ENCODE data around the gene HAAO.

HAAO gene

DNA sequence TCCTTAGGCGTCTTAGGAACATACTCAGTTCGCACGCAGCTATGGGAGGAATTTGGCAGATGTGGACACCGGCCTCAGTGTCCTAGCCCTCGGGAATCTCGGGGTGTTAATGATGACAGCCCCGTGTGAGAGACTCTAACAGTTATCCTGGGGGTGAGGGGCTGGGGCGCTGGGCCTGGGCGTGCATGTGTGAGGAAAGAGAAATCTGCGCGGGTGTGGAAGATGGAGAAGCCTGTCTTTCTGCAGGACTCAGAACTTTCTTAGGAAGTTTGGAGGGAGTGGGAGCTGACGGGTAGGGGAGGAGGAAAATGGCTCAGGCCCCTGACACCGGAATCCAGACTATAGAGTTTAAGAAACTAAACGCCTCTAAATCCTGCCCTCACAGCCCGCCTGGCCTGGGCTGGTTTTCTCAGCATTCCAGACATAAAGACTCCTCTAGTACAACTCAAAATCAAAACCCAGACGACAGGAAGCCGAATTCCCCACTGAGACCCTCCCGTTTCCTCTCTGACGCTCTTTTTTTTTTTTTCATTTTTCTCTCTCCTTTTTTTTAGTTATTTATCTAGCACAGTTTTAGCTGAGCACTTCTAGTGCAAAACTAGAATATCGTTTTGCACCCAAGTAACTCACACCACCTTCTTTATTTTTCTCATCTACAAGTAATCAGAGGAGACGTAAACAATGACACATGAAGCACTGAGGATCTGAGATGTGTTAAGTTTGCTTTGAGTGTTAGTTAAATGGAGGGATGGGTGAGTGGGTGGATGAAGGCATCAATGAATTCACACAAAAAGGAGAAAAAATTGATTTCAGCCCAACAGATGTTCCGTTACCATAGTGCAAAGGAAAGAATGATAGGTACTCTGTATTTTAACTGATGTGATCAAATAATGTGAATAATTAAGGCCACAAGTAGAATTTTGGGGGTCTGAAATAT is 1.2 kb upstream of the HAAO start:
- DNase-seq (ENCODE audit: low read depth in 2 of 2), result no peak

DNA sequence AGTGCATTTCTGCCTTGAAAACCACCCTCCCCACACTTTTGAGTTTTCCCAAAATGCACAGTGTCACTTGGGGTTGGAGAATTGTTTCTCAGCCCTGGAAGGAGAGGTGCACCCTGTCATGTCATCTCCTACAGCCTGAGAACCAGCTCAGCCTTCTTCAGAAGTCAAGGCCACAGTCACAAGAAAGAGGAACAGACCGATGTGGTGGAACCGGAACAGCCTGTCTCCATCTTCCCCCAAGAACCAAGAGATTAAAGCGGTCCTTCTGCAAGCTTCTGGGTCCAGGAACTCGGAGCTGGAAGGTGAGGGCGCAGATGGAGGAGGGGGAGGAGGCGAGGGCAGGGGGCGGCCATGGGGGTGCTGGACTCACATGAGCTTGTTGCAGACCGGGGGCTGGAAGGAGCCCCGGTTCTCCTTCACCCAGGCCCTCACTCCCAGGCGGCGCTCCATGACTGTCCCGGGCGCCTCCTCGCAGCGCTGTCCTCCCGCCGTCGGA is 248 bp downstream of the HAAO start:
- no peak for DNase-seq (ENCODE audit: low read depth in 2 of 2)

DNA sequence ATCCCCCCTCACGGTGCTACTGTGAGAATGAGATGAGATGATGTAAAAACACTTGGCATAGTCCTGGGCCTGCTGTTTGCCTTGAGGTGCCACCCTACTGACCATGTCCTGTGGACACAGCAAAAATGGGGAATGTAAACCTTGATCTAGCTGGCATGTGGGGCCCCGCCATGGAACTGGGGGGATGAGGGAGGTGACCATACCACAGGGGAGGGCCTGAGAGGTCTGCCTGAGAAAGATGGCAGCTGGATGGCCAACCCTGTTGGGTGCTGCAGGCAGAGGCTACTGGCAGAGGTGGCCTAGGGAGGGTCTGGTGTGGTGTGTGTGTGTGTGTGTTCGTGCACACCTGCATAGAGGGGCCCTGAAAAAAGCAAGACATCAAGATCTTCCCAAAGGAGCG is 777 bp downstream of the HAAO start:
- DNase-seq (ENCODE audit: low read depth in 2 of 2), result no peak

DNA sequence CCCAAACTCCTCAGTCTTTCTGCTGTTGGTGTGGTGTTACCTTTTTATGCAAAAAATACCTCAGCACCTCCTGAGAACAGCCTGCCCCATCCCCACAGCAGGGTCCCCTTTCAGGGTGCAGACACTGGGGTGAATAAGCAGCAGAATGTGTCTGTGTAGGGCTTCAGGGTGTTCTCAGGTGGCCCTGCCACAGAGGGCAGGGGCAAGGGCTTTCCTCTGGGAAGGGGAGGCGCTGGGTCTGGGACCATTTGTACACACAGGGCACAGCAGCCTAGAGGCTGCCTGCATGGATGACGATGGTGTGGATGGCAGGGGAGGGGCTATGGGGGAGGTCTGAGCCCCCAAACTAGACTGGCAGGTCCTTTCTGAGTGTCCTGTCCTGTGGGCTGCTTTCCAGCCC is 2.6 kb downstream of the HAAO start:
- no peak for DNase-seq (ENCODE audit: low read depth in 2 of 2)

DNA sequence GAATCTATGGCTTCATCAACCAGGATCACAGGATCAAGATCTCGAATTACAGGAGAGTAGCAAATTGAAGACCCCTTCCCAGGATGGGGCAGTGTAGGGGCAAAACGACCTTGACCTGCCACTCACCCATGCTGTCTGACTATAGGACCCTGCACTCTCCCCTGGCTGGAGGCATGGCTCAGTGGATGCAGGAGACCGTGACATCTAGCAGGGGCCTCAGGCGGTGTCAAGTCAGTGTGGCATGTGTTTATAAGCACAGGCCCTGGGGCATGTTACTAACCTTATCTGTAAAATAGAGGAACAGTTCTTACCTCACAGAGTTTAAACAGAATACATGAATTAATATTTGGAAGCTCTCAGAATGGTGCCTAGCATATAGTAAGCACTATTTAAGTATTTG is 3.5 kb downstream of the HAAO start:
- DNase-seq (ENCODE audit: low read depth in 2 of 2), result no peak

DNA sequence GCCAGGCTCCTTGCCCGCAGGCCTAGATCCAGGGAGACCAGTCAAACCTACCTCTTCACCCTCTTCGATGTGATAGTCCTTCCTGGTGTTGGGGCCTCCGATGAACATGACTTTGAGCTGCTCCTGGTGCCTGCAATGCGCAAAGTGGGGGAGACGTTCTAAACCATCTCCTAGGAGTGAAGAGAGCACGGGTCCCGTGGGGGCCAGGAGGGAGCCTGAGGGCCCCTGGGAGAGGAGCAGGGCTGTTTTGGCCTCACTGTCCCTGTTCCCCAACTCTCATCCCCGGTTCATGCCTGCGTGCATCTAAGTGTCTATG is 3.9 kb downstream of the HAAO start:
- DNase-seq (ENCODE audit: low read depth in 2 of 2), result no peak

DNA sequence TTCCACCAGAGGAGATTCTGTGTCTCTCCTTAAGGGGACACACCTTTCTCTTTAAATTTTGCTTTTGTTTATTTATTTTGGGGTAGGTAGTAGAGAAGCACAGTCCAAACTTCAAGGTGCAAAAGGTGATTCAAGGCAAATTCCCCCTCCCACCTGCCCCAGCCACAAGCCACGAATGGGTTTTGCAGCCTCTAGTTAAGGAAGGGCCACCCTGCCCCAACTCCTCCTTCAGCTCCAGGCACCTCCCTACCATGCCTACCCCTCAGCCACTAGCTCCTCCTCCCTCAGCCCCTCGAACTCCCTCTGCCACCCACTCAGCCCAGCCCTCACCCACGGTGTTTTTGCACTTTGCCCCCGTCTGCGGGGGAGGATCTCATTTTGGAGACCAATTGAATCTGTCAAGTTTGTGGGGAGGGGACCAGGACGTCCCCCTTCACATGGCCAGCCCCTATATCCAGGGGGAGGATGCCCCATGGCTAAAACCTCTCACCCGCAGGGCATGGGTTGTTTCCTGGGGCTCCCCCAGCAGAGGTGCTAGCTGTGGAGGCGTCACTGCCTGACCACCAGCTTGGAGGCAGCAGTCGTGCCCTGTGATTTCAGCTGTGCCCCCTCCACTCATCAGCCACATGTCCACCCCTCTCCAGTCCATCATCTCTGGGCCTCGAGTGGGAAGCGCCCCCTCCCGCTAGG is 4.5 kb downstream of the HAAO start:
- DNase-seq (ENCODE audit: low read depth in 2 of 2), result no peak

DNA sequence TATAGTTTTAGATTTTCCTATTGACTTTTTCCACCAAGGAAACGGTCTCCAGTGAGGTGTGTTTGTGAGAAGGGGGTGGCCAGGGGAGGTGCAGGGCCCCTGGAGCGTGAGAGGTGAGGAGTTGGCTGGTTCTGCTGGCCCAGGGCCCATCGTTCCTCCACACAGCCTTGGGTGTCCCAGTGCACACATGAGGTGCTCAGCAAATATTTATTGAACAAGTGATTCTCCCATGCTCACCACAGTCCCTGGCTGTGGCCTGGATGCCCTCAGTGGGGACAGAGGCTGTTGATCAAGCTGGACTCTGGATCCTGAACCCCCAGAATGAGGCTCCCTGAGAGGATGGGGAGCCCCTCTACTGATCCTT is 5.0 kb downstream of the HAAO start:
- no peak for DNase-seq (ENCODE audit: low read depth in 2 of 2)

DNA sequence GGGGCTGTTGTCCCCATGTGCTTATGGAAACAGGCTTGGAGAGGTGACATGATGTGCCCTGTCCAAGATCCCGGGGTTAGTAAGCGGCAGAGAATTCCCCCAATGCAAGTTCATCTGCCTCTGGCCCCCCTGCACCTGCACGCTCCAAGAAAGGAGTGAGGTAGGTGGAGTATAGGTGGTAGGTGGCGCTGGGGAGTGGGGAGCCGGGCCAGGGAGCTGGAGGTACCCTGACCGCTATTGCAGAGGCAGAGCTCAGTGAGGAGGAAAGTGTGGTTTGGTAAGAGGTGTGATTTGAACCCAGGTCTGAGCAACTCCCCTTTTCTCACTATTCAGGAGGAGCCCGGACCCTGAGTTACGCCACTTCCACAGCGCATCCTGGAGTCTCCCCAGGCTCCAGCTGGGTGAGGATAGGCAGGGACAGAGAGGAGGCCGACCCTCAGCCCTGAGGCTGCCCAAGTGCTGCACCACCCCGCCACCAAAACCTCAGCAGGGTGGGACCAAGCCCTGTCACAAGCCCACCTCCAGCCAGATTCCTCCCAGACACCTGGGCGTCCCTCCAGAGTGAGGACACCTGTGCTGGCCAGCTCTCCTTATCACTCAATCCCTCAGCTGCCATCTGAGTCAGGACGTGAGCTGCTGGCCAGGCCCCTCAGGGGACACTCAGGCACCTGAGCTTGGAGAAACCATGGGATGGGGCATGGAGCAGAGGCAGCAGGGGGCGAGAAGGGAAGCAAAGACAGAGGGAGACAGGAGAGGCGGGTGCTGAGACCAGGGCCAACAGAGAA is 5.6 kb downstream of the HAAO start:
- no peak for DNase-seq (ENCODE audit: low read depth in 2 of 2)

DNA sequence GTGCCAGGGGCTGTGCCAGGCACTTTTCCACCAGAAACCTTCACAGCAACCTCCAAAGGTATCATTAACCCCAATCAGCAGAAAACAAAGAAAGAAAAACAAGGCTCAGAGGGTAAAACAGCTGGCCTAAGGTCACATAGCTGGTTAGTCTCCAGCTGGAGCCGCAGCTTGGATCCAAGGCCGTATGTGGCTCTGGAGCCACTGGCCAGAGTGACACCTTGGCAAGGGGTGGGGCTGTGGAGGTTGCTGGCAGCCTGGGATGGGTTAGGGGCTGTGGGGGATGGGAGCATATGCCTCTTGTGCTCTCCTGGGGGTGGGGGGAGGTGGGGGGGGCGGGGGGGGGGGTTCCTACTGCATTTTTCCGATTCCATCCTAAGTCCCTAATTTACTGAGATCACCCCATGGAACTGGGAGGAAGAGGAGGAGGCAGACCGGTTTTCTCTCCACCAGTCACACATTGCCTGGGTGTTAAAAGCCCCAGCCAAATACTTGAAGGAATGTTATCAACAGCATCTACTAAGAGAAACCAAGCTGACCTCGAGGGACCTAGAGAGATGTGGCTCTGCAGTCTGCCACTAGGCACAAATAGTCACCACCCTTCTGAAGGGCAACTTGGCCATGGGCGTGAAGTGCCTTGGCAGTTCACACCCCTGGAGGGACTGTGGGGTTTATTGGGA is 8.0 kb downstream of the HAAO start:
- no peak for DNase-seq (ENCODE audit: low read depth in 2 of 2)

DNA sequence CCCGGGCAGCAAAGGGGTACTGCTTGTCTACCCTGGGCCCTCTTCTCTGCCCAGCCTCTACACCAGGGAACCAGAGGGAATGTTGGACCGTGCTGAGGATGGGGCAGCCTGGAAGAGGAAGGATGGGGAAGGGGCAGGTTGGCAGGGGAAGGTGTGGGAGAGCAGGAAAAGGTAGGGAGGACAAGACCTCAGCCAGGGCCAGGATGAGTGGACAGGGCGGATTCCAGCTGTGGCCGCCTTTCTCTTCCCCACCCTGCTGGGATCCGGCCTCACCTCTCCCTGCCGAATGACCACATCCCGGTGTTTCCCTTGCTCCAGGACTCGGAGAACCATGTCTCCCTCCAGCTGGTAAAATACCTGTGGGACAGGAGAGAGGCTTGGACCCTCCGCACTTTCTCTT is 8.9 kb downstream of the HAAO start:
- DNase-seq (ENCODE audit: low read depth in 2 of 2), result no peak

DNA sequence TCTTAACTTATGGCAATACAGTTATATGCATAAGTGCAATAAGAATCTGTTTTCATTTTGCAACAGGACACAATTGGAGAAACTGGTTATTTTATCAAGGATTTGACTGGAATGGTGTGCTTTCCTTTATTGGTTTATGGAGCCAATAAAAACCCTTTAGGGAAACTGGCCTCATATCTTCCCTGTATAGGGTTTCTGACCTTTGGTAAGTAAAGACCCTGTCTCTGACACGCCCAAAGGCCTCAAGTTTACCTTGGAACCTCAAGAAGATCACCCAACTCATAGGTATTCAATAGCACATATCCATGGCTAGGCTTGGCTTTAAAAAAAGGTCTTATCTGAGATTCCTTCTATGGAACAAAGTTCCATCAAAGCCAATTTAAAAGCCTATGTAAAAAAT is 11.2 kb downstream of the HAAO start:
- DNase-seq (ENCODE audit: low read depth in 2 of 2), result no peak

DNA sequence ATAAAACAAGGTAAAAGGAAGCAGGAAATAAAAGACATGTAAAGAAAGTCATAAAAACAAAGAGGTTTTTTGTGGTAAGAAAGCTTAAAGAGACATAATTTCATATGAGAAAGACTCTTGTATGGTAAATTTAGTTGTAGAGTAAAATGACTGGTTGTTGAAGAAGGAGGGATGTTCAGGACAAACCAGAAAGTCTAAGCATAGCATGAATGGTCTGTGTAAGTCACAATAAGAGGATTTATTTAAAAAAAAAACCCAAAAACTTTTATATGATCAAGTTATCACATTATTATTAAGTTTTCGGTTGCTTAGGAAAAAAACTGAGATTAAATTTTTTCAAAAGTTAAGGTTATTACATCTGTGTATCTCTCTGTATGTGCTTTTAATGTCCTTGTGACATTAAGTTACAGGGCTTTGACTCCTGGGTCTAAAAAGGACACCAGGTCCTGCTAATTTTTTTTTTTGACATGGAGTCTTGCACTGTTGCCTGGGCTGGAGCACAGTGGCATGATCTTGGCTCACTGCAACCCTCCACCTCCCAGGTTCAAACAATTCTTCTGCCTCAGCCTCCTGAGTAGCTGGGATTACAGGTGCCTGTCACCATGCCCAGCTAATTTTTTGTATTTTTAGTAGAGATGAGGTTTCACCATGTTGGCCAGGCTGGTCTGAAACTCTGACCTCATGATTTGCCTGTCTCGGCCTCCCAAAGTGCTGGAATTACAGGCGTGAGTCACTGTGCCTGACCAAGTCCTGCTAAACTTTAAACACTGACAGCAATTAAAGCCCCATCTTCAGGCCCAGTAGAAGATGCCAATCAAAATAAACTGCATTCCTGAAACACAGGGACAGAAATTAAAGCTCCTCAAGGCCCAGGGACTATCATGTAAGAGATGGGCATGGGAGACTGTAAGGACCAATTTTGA is 14.2 kb downstream of the HAAO start:
- no peak for DNase-seq (ENCODE audit: low read depth in 2 of 2)

DNA sequence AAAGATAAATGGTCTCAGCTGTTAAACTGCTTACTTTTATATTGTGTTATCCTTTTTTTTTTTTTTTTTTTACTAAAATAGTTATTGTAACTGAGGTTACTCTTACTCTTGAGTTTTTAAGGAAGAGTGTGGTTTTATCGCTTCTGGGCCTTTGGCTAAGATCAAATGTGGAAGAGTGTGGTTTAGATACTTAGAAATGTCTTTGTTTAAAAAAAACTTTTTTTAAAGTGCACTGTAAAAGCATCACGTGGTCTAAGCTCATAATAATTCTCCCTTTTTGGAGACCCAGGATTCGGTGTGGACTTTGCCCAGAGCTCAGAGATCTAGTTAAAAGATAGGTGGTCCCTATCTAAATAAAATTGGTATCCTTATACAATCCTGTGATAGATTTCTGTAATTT is 16.6 kb downstream of the HAAO start:
- DNase-seq (ENCODE audit: low read depth in 2 of 2), result no peak

DNA sequence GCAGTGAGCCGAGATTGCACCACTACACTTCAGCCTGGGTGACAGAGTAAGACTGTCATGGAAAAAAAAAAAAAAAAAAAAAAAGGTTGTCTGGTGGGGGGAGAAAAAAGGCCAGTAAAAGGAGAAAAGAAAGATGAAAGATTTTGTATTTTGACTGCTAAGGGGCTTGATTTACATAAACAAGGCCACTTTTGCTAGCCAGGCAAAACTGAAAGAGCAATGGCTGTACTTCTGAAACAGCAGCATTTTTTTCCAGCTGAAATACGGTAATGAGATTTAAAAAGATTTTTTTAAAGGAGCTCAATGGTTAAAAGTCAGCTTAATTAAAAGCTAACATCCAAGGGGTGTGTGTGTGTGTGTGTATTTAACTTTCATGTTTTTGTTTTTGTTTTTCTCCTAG is 17.2 kb downstream of the HAAO start:
- no peak for DNase-seq (ENCODE audit: low read depth in 2 of 2)

DNA sequence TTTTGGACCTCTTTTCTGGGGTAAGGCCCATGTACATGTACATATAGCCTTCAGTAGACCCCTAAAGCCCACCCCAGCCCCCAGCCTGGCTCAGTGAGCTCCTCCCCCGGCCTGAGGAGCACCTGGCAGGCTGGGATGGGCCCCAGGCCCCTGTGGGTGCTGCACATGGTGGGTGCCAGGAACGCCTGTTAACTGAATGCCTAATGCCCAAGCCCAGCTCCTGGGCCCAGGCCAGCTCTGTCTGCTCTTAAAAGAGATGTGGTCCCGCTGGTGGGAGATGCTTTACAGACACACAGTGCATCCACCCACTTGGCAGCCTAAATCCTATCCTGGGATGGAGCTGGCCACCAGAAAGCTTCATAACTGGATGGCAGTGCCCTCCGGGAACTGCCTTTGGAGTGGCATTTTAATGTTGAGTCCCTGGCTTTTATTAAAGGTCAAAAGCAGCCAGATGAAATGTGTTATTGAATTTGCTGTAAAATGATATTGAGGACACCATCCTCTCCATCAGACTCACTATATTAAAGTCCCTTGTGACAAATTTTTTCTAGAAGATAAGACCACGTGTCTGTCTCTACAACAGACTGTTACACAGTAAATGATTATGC is 20.7 kb downstream of the HAAO start:
- no peak for DNase-seq (ENCODE audit: low read depth in 2 of 2)

DNA sequence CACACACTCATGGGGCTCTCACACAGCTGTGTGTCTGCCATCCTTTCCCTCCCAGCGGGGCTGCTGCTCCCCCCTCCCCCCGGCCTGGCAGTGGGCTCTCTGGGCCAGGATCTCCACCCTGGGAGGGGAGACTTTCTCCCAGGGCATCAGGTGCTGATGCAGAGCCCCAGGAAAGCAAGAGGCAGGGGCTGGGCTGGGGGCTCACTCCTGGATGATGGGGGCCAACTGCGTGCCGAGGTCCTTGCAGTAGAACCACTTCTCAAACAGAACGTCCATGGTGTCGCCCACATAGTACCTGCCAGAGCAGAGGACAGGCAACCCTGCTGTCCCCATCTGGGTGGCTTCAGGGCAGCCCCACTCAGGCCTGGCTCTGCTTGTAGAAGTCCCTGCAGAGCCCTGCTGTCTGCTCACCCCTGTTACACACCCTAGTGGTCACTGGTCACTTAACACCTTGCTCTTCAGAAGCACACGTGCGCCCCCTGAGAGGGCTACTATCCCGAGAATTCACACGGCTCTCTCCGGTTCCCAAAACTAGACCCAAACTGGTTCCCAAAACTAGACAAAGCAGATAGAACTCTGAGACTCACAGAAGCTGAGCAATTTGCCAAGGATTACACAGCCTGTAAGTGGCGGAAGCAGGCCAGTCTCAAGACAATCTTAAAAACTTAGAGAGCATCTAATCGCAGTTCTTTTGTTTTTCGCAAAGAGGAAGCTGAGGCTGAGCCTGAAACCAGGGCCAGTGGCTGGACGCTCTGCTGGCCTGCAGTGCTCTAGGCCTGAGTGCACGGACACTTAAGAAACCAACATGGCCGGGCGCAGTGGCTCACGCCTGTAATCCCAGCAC is 21.9 kb downstream of the HAAO start:
- no peak for DNase-seq (ENCODE audit: low read depth in 2 of 2)

DNA sequence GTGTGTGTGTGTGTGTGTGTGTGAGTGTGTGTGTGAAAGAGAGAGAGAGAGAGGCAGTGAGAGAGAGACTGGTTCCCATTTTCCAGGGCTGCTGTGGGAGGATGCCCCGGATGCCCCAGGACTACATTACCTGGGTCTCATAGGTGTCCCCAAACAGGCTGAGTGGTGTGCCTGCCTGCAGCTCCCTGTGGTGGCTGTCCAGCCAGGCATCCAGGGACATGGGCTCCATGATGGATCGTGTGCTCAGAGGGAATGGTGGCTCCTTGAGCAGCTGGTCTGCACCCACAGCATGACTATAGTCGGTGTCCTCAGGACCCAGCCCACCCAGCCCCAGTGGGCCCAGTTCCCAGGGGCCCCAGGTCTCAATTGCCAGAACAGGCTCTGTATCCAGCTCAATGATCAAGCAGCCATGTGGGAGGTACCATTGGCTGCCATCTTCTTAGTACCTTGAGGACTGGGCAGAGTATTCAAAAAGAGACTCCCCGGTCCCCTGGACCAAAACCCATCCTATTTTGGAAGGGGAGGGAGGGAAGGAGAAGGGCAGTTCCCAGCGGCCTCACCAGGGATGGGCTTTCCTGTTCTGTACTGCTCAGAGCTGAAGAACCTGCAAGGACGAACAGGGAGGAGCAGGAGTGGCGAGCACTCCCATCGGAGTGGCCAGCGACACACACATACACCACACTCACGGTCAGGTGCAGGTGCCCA is 22.6 kb downstream of the HAAO start:
- no peak for DNase-seq (ENCODE audit: low read depth in 2 of 2)

DNA sequence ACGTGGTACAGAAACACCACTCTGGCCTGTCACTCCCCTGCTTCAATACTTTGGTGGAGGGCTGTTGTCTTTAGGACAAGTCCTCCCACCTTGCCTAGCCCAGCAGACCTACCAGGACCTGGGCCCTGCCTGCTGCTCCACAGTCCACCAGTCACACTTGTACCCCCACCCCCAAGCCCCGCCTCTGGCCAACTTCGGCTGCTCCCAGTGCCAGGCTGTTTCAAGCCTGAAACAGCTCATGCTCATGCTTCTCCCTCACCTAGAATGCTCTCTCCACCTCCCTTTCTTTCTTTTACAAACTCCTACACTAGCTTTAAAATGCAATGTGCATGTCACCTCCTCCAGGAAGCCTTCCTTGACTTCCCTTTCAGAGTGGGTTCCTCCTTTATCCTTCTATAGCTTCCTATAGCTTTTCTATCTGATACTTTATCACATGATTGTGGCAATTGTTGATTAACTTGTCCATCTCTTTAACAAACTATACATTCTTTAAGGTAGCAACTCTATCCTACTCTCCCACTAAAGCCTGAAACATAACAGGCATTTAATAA is 23.6 kb downstream of the HAAO start:
- DNase-seq (ENCODE audit: low read depth in 2 of 2), result no peak

Measured in stimulated activated CD8-positive, alpha-beta memory T cell treated with anti-CD3 and anti-CD28 coated beads, Interleukin-7, amount 100 ng/mL, for 1 hour (primary cell).